A673 (cell line): ENCODE data around the gene SDCBP2. TPM values are rescaled to one million over a fixed set of nuclear protein-coding genes. Genes with fewer than 3 reads are reported as not detected.

Experiments
- BruUV-seq: library from RNA; stranded (reverse); fragments of 400-500 nt; replicated peaks from 2 replicates; lab custom pipeline; 2021; lab: Mats Ljungman, UMichigan
- CTCF ChIA-PET: fragments of 300-600 bp; sonication (Branson Sonifier 250); formaldehyde crosslinking; loops from one replicate; lab custom pipeline; 2022; ENCODE audit warnings: antibody characterized with exemption; lab: Charles Lee
- POLR2A ChIA-PET: fragments of 300-600 bp; sonication (Branson Sonifier 250); formaldehyde crosslinking; loops from one replicate; lab custom pipeline; 2022; ENCODE audit warnings: antibody characterized with exemption; ENCODE audit not compliant: low non-redundant PET; lab: Charles Lee
- DNase-seq: peaks from one replicate; pipeline ENCODE4 v3.0.0-alpha.2; 2015; ENCODE audit warnings: low spot score
- H3K27ac ChIP-seq: fragments of 200-600 bp; sonication (generic); 2 replicates; pipeline ENCODE4 v1.5.1; 2016; ENCODE audit warnings: mixed run types, low read depth, mild to moderate bottlenecking, mixed read lengths, antibody characterized with exemption, low read length; ENCODE audit not compliant: poor library complexity, severe bottlenecking
- H3K27me3 ChIP-seq: fragments of 200-600 bp; sonication (generic); replicated peaks from 2 replicates; pipeline ENCODE4 v1.6.1; 2017; ENCODE audit warnings: mixed run types, low read depth, mild to moderate bottlenecking, mixed read lengths, antibody characterized with exemption, low read length; ENCODE audit not compliant: insufficient read depth, poor library complexity
- H3K36me3 ChIP-seq: fragments of 200-600 bp; sonication (generic); 2 replicates; pipeline ENCODE4 v1.6.1; 2016; ENCODE audit warnings: mixed run types, mild to moderate bottlenecking, mixed read lengths, antibody characterized with exemption, low read length; ENCODE audit not compliant: insufficient read depth, poor library complexity, severe bottlenecking
- H3K4me1 ChIP-seq: fragments of 200-600 bp; sonication (generic); 2 replicates; pipeline ENCODE4 v1.6.1; 2017; ENCODE audit warnings: mixed run types, mild to moderate bottlenecking, mixed read lengths, antibody characterized with exemption, low read length; ENCODE audit not compliant: insufficient read depth, poor library complexity, severe bottlenecking
- H3K4me3 ChIP-seq: fragments of 200-600 bp; sonication (generic); 2 replicates; pipeline ENCODE4 v1.5.1; 2016; ENCODE audit warnings: low read depth, mixed run types, mild to moderate bottlenecking, mixed read lengths, low read length; ENCODE audit not compliant: poor library complexity, severe bottlenecking
- H3K9me3 ChIP-seq: fragments of 200-600 bp; sonication (generic); 2 replicates; pipeline ENCODE4 v1.6.1; 2016; ENCODE audit warnings: mixed run types, low read depth, mild to moderate bottlenecking, mixed read lengths, antibody characterized with exemption, low read length; ENCODE audit not compliant: poor library complexity, severe bottlenecking
- CTCF ChIP-seq: fragments of 300-800, 200-600 bp; sonication (generic); conservative IDR thresholded peaks from 2 replicates; pipeline ENCODE4 v1.5.1; 2017; ENCODE audit warnings: low read depth, mild to moderate bottlenecking, antibody characterized with exemption, low read length, moderate library complexity, mixed read lengths
- EZH2 ChIP-seq: fragments of 200-600 bp; sonication (generic); IDR thresholded peaks from 2 replicates; pipeline ENCODE4 v1.6.1; 2017; ENCODE audit warnings: borderline replicate concordance, low read depth, mild to moderate bottlenecking, mixed read lengths, antibody characterized with exemption, low read length; ENCODE audit not compliant: poor library complexity, severe bottlenecking
- intact Hi-C: fragments of 100-400 bp; cut with micrococcal nuclease; formaldehyde crosslinking; loops from one replicate; pipeline ENCODE4 v1.10.0; 2022; ENCODE audit not compliant: unreplicated experiment
- total RNA-seq: library from RNA; stranded (reverse); gene quantifications from 2 replicates; pipeline ENCODE4 v1.2.3, GENCODE V29; 2021

SDCBP2 gene
- total RNA-seq, 1 experiment from 2014 or later, result 3.5 TPM

DNA sequence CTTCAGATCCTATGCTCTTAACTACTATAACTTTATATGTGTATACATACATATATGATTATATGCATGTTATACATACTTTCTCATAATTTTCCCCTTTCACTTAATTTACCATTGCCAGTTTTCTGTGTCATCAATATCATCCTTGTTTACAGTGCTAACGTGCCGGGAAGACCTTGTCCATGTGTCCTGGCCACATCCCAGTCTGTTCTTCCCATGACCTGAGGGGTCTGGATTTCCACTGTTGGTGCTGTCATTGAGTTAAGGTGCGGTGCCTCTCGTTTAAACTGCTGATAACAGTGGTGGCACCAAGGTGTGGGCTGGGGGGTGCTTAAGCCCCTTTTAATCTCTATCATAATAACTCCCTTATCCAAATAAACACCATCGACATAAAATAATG lies 8.5 kb upstream of the SDCBP2 start:
- CTCF ChIA-PET, result no interaction called here
- no peak overlapping the region for H3K27ac ChIP-seq
- intact Hi-C loops, result no loop called here

DNA sequence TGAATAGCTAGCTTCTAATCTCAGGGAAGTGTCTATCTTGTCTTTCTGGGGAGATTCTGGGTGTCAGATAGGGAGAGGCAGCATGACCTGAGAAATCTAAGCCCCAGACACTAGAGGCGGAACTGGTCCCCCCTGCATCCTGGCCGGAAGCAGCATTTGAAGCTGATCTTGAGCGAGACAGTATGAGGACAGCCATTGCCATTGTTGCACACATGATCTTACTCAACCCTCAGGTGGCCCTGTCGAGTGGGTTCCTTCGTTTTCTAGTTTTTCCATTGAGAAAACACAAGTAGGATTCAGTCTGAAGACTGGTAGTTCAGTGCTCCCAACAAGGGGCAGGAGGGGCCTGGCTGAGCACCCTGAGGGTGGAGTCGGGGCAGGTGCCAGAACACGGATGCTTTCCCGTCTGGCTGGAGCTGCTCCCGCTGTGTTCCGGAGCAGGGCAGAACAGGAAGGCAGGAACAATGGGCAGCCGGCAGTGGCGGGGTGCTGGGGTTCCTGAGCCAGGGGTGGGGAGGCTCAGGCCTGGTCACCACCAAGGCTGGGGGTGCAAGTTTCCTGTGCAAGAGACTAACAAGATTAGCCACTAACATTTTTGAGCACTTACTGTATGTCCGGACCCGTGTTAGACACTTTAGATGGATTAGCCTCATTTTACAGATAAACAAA lies 7.9 kb upstream of the SDCBP2 start:
- H3K9me3 ChIP-seq, result no peaks in the 10 kb centered on the region
- peak; percentile 22 for DNase-seq
- peaks cover 12% of the 10 kb centered on the region for H3K36me3 ChIP-seq
- TF ChIP-seq EZH2 (no peak), CTCF (no peak)
- intact Hi-C loops, result no loop called here
- POLR2A ChIA-PET, result interaction anchor here (0.7 kb wide), 1 partner anchor 52 kb away, joined by 6 read pairs; no protein-coding TSS in a partner anchor
- CTCF ChIA-PET, result no interaction called here
- H3K27me3 ChIP-seq, result no peaks in the 10 kb centered on the region
- no TSS peak for BruUV-seq
- no peak overlapping the region for H3K27ac ChIP-seq
- H3K4me1 ChIP-seq, result peaks cover 7% of the 10 kb centered on the region
- no peak overlapping the region for H3K4me3 ChIP-seq

More for the DNA sequence above, 8.5 kb upstream of the SDCBP2 start:
- POLR2A ChIA-PET, result no interaction called here
- no TSS peak for BruUV-seq
- no peaks in the 10 kb centered on the region for H3K9me3 ChIP-seq
- no peaks in the 10 kb centered on the region for H3K27me3 ChIP-seq
- no peak for DNase-seq
- H3K4me1 ChIP-seq, result peaks cover 7% of the 10 kb centered on the region
- no peak for TF ChIP-seq EZH2
- TF ChIP-seq CTCF, result no peak
- H3K36me3 ChIP-seq, result peaks cover 11% of the 10 kb centered on the region
- H3K4me3 ChIP-seq, result no peak overlapping the region

DNA sequence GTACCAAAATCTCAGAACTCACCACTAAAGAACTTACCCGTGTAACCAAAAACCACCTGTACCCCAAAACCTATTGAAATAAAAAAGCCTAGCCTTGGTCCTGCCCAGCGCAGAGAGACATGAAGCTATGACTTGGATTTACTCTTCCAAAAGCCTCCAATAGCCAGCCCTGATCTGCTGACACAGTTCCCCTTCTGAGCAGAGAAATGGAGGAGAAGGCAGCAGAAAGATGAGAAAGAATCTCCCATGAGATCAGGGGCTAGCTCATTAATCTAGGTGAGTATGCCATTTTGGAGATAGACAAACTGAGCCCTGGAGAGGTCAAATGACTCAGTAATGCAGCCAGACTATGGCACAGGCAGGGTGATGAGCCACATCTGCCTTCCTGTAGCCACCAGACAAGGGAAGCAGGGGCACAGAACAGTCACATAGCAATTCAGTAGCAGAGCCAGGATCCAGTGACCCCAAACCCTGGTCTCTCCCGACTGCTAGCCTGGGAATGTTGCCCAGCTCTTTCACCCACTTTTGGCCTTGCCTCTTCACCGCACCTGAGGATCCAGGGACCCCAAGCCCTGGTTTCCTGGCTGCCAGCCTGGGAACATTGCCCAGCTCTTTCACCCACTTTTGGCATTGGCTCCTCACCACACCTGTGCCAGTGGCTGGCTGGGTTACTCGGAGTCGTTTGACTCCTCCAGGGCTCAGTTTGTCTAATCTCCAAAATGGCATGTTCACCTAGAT lies 7.2 kb upstream of the SDCBP2 start:
- TF ChIP-seq CTCF (no peak), EZH2 (no peak)
- no peak for DNase-seq

More for the DNA sequence above, 7.2 kb upstream of the SDCBP2 start:
- Histone ChIP-seq H3K27me3 (no peaks in the 10 kb centered on the region), H3K4me3 (no peak overlapping the region), H3K9me3 (no peaks in the 10 kb centered on the region), H3K27ac (no peak overlapping the region), H3K4me1 (peaks cover 7% of the 10 kb centered on the region), H3K36me3 (peaks cover 12% of the 10 kb centered on the region)
- intact Hi-C loops, result no loop called here
- no TSS peak for BruUV-seq
- CTCF ChIA-PET, result no interaction called here
- POLR2A ChIA-PET, result interaction anchor here (0.7 kb wide), 1 partner anchor 53 kb away, joined by 6 read pairs; no protein-coding TSS in a partner anchor
